NCI-H524 (cell line): ENCODE data around the gene ACOT11.
"Not testable (repeated sequence)": the region's sequence is repeated elsewhere in the genome, so short reads cannot be mapped to it uniquely, and the experiment has no call there.

Experiments used
- DNase-seq, 2 experiments: peaks; one replicate each; lab custom pipeline; 2025; lab: John Stamatoyannopoulos, UW

The ACOT11 gene

DNA sequence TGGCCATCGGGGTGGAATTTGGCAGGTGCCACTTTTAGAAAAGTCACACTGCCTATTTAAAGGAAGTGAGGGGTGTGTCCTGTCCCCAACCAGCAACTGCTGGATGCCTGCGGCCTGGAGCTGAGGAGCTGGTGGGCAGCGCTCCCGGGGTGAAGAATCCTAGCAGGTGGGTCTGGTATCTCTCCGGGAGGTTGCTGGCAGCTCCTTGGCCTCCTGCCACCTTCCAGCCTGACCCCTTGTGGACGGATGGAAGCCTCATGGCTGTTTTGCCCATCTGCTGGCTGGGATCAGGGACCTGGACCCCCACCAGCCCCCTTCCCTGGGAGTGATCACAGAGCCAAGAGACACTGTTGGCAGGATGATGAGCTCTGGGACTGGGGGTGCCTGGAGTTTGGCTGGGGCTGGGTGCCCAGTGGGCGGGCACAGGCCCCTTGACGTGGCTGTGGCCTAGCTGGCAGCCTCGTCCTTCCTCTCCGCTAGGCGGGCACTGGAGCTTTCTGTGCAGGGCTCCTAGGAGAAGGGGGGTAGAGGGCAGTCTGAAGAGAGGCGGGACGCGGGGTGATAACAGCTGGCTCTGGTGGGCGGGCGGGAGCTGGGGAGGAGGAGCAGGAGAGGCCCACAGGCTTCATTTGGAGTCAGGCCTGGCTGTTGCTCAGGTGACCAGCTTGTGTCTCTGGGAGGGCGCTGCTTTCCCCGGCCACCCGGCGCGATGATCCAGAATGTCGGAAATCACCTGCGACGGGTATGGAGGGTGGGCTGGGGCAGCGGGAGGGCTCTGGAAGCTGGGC lies at the start of gene ACOT11:
Gene ACOT11 (plus strand): TSS at position 628 of the 788 bp plus-strand sequence. CDS start 82 bp downstream, at position 710.
- peak; percentile 89 to 96 for DNase-seq

DNA sequence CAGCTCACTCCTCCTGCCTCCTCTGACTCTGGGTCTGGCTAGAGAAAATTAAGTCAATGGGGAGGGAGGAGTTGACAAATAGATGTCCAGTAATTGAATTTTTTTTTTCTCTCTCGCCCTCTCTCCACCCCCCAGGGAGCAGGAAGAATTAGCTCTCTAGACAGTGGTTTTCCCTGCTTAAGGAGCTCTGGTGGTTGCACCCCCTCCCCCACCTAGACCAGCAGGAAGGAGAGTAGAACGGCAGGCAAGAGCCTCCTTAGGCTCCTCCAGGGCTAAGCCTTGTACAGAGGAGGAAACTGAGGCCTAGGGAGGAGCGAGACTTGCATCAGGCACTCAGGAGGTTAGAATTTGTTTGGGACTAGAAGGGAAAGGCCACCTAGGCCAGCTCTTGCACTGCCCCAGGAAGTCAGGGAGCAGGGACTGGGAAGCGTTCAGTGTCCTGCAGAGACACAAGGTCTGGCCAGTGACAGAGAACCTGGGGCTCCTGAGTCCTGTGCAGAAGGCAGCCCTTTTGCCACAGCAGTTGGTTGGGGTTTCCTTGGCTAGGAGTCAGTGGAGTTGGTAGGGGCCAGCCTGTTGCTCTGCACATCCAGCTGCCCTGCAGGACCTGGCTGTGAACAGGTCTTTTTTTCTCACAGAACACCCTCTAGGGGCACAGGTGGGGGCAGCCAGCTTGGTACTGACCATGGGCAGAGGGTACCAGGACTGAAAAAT lies 49.5 kb upstream of the ACOT11 start:
- DNase-seq, result no peak

DNA sequence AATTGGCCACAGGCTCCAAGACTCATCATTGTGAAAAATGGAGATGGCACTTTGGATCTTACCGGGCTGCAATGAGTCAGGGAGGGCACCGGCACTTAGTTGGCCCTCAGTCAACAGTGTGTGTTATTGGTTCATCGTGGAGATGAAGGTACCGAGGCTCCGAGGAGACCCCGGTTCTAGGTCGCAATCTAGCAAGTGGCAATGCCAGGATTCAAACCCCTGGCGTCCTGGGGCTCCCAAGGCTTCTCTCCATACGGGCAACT lies 49.0 kb upstream of the ACOT11 start:
- DNase-seq, result no peak

DNA sequence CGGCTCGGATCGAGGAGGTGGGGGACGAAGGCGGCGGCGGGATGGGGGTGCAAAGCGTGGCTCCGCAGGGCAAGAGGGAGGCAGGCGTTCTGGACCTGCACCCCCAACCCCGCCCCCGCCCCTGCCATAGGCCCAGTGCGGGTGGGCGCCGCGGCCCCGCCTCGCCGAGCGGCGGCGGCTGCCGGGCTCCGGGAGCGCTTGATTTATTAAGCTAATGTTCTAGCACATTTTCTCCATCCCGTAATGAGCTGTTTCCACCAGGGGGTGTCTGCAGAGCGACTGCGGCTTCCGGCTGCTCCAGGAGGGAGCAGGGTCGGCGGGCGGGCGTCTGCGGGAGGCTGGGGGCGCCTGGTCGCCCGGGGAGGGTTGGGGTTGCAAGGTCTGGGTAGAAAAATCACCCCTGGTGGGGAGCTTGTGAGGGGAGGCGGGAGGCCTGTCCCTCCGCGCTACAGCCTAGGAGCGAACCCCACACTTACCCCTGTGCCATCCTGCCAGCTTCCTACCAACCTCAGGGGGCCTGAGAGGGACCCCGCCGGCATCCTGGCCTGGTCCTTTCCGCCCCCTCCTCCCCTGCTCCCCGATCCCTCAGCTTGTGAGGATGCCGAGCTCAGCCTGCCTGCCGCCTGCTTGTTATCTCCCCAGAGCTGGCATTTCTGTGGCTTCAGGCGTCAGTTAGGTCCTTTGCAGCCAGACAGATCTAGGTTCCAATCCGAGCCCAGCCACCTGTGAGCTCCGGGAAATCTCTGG lies 48.5 kb upstream of the ACOT11 start:
- peak; percentile 20 to 69 for DNase-seq

DNA sequence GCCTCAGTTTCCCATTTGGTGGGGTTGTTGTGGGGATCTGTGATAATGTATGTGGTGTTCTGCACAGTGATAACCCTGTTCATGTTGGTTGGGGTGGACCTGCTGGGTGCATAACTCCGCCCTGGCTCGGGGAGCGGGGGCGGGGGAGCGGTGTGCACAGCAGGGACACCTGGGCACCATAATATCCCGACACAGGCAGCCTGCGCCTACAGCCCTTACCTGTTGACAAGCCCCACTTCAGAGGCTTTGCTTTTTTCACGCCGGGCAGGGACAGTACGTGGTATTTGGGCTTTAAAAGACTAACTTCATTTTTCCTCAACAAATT lies 48.0 kb upstream of the ACOT11 start:
- DNase-seq, result no peak

DNA sequence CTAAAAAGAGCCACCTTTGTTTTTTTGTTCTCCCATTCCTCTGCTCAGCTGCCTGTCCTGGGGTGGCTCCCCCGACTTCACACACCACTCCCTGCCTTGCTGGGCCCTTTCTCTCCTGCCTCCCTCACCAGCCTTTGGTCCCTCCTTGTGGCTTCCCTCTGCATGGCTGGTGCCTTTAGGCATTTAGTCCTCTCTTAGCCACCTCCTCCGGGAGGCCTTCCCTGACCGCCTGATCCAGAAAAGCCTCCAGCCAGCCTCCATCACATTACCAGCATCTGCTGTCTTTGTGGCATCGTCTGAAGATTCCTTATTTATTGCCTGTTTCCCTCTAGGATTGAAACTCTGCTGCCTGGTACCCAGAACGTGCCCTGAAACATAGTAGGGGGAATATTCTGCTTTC lies 46.2 kb upstream of the ACOT11 start:
- DNase-seq, result no peak

DNA sequence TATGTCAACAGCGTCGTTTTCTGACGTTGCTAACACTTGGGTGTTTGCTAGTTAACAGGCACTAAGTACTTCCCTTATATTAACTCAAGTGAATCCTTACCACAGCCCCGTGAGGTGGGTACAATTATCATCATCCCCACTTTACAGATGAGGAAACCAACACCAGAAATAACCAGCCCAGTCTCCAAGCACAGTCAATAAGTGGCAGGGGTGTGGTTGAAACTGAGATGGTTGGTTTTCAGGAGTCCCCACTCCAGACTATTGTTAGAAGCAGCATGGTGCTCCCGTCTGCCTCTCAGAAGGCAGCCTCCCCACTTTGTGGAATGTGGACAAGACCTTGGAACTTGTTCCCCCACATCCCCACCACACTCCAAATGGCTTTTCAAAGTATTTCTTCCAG lies 45.7 kb upstream of the ACOT11 start:
- DNase-seq, result no peak

DNA sequence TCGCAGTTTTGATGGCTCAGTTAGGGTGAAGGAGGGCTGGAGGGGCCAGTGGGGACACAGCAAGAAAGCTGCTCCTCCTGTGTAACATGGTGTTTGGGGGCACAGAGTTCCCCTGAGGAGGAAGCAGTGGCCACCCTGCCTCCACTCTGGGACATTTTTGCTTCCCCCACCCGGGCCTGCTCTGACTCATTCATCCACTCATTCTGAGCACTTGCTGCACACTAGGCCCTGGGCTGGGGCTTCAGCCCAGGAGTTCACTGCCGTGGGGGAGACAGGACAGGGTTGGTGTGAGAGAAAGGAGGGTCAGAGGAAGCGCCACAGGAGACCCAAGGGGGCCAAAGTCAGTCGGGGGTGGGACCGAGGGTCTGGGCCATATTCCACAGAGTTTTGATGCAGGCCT lies 41.4 kb upstream of the ACOT11 start:
- no peak for DNase-seq

DNA sequence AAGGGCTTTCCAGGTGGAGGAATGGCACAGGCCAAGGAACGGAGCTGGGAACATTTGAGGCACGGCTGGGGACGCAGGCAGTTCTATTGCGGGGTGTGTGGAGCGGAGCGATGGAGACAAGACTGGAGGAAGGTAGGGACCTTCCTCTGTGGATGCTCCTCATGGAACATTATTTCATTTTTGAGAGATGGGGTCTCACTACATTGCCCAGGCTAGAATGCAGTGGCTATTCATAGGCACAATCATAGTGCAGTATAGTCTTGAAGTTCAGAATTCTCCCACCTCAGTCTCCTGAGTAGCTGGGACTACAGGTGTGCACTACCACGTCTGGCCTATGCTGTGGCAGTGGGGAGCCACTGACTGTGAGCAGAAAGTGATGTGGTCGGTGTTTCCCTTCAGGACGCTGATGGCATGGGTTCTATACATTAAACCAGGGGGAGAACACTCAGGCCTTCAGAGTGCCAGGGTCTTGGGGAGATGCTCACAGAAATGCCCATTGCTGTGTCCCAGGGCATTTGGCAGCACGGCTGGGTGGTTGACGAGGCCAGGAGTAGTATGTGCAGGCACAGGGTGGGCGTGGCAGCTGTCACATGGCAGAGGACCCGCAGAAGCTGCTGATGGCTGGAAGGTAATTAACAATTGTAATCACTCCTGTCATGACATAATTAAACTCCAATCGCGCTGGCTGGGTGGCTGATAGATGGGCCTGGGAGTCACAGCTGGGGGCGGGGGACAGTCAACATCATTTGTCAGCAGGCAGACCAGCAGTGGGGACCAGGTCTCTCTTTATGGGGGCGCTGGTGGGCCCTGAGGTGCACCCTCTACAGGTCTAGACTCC lies 40.8 kb upstream of the ACOT11 start:
- no peak for DNase-seq

DNA sequence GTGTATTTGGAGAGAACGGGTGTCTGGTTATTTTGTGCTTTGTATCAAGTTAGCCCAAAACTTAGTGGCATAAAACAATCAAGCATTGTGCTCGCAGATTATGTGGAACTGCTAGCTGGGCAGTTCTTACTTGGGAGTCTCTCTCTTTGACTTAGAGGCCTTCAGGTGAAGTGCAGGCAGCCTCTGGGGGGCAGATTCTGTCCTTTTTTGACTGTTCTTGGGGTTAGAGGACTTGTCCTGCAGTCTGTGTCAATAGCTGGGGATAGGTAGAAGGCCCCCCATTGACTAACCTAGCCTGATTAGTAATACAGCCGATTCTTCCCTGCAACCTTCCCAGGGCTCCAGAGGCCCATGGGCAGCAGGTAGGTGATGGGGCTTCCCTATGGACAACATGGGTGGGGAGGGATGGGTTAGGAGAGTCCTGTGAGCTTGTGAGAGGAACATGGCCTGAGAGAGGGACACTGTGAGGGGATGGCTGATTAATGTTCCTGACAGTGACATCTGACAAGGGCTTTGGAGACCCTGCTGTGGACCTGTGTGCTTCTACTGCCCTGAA lies 37.2 kb upstream of the ACOT11 start:
- DNase-seq, result no peak

DNA sequence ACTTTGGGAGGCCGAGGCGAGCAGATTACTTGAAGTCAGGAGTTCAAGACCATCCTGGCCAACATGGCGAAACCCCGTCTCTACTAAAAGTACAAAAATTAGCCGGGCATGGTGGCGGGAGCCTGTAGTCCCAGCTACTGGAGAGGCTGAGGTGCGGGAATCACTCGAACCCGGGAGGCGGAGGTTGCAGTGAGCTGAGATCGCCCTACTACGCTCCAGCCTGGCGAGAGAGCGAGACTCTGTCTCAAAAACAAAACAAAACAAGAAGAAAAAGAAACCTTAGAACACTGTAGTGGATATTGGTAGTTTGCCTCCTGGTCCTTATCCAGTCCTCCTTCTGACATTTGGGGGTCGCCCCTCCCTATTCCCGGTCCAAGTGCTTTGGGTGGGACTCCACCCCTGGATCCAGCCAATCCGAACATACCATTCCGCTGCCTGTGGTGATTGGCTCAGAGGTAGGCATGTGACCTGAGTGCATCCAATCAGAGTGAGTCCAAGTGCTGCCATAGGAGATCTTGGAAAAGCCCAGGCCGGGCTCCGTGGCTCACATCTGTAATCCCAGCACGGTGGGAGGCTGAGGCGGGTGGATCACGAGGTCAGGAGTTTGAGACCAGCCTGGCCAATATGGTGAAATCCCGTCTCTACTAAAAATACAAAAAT lies 34.0 kb upstream of the ACOT11 start:
- not testable (repeated sequence) for DNase-seq

DNA sequence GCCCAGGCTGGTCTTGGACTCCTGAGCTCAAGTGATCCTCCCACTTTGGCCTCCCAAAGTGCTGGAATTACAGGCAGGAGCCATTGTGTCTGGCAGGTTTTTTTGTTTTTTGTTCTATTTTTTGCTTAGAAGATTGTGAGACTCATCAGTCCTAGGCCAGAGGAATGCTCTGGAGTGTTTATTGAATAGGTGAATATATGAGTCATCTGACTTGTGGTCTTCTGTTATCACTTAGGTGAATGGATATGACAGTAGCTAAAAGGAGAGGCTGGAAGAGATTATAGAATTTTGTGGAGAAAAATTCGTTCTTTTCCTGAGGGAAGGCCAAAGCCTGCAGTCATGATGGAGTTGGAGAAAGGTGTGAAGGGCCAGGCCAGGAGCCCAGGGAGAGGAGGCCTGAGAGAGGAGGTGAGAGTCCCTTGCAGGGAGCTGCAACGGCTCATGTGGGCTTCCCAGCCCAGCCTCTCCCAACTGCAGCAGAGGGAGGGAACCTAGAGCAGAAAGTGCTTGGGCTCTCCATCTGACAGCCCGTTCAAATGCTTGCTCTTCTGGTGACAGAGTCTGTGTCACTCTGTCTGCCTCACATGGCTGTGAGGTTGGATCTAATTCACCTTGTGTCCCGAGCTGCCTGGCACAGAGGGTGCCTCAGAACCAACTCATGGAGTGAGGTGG lies 31.6 kb upstream of the ACOT11 start:
- no peak for DNase-seq

DNA sequence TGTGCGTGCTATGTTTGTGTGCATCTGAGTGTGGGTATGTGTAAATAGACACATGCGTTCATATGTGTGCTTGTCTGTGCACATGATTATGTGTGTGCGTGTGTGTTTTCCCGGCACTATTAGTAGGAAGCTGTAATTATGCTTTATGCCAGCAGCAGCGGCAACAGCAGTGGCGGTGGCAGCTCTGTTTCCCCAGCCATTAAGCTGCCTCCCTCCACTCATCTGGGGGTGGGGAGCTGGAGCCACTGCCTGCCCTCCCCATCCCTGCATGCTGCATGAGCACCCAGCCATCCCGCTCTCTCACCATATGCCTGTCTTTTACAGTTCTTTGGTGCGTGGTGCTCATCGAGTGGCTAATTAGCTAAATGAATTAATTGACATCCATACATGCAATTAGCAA lies 30.5 kb upstream of the ACOT11 start:
- peak; percentile 28 to 54 for DNase-seq

DNA sequence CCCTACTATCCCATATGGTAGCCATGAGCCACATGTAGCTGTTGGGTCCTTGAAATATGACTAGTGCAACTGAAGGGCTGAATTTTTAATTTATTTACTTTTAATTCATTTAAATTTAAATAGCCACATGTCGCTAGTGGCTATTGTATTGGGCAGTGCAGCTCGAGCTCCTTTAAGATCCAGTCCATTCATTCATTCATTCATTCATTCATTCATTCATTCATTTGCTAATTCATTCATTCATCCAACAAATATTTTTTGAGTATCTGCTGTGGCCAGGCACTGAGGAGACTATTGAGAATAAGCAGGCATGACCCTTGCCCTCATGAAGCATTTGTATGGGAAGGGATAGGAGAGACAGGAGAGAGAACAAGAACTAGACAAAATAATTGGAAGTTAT lies 29.5 kb upstream of the ACOT11 start:
- no peak for DNase-seq

DNA sequence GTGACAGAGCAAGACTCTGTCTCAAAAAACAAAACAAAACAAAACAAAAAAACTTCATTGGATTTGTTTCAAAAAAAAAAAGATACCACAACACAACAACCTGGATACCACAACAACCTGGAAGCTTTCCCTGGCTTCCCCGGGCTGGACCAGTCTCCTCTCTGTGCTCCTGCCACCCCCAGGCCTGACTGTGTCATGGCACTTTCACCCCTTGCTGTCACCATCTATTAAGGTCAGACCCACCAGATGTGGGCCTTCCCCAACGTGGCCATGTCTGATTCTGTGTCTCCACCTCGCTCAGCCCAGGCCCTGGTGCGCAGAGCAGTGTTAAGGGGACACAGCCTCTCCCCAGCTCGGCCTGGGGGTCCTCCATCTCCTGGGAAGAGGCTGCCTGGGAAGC lies 28.3 kb upstream of the ACOT11 start:
- no peak for DNase-seq

DNA sequence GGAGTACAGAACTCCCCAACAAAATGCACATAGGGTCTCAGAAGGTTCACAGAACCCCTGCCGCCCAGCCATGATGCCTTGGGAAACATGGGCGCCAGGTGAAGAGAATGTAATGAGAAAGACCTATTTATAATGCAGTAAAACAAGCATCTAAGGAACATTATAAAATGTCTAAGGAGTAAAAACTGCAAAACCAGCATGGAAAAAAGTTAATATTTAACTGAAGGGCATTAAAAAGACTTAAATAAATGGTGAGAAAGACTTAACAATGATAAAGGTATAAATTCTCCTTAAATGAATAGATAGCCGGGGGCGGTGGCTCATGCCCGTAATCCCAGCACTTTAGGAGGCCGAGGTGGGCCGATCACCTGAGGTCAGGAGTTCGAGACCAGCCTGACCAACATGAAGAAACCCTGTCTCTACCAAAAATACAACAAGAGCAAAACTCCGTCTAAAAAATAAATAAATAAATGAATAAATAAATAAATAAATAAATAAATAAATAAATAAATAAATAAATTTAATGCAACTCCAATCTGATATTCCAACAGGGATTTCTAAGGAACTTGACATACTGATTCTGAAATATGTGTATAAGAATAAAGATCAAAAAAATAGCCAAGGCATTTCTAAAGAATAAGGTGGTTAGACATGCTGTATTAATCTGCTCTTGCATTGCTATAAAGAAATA lies 27.3 kb upstream of the ACOT11 start:
- no peak for DNase-seq

DNA sequence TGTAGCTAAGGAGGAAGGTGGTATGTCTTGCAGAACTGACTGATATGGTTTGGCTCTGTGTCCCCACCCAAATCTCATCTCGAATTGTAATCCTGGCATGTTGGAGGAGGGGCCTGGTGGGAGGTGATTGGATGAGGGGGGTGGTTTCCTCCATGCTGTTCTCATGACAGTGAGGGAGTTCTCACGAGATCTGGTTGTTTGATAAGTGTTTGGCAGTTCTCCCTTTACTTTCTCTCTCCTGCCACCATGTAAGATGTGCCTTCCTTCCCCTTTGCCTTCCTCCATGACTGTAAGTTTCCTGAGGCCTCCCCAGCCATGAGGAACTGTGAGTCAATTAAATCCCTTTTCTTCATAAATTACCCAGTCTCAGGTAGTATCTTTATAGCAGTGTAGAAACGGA lies 21.5 kb upstream of the ACOT11 start:
- not testable (repeated sequence) for DNase-seq

DNA sequence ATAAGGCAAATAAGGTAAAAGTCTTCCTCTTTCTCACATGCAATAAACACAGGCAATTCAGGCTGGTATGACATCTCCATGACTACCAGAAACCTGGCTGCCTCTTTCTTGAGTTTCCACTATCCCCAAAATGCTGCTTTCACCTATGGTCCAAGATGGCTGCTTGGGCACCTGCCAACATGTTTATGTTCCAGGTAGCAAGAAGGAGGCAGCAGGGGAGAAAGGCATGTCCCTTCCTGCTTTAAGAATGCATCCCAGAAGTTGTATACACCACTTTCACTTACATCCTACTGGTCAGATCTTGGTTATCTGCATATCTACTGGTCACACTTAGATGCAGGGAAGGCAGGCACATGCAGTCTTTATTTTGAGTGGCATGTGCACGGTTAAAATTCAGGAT lies 19.4 kb upstream of the ACOT11 start:
- no peak for DNase-seq

DNA sequence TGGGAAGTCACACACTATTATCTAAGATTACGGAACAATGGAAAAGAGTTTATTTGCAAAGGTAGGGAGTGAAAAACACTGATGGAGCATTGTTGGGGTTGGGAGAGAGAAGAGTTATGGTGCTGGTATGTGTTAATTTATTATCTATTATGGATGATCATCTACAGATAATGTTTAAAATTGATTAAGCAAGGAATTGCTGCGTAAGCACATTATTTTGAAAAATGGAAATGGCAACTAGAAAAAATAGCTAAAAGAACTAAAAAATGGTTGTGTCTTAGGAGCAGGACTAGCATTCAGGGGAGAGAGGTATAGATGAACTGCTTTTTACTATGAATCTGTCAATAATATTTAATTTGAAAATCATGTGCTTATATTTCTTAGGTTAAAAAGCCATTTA lies 16.0 kb upstream of the ACOT11 start:
- DNase-seq, result no peak

DNA sequence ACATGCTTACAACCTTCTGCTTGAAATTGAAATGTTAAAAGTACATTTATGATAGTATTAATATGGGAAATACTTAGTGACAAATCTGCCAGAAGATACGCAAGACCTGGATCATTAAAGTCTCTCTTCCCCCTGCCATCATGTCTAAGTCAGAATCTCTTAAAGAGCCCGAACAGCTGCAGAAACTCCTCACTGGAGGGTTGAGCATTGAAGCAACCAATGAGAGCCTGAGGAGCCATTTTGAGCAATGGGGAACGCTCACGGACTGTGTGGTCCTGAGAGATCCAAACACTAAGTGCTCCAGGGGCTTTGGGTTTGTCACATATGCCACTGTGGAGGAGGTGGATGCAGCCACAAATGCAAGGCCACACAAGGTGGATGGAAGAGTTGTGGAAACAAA lies 11.4 kb upstream of the ACOT11 start:
- DNase-seq, result not testable (repeated sequence)
